Kasumi-1 (cell line): ENCODE data around the gene PDAP1.
"Not testable (repeated sequence)": the region's sequence is repeated elsewhere in the genome, so short reads cannot be mapped to it uniquely, and the experiment has no call there.

Source experiments
- DNase-seq, 2 experiments: peaks; one replicate each; lab custom pipeline; 2025; lab: John Stamatoyannopoulos, UW

PDAP1 gene

GRCh38 chr7:99379043-99379577, 29.3 kb downstream of the PDAP1 start:
- DNase-seq = peak; percentile 93 to 96

DNA sequence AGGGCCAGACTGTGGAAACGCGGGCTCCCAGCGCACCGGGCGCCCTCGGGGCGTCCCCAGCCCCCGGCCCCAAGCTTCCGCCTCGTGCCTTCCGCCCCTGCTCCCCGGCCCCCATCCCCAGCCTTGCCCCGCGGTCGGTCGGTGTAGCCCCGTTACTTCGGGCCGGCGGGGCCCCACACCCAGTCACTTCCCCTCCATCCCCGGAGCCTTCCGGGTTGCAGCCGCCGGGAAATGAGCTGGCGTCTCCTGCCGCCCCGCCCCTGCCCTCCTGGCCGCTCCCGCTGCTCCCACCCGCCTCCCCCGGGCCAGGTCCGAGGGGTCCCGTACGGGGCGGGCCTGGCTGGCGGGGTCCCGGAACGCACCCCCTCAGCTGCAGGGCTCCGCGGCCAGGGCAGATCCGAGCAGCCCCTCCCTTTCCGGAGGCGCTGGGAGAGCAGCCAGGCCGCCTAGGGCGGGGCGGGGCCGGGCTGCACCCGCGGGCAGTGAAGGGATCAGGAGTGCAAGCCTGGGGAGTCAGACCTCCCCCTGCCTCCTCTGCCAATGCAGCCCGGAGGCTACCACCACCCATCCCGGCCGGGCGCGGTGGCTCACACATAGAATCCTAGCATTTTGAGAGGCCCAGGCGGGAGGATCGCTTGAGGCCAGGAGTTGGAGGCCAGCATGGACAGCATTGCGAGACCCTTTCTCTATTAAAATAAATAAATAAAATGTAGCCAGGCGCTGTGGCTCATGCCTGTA, 33.2 kb downstream of the PDAP1 start:
- peak; percentile 67 to 71 for DNase-seq

DNA sequence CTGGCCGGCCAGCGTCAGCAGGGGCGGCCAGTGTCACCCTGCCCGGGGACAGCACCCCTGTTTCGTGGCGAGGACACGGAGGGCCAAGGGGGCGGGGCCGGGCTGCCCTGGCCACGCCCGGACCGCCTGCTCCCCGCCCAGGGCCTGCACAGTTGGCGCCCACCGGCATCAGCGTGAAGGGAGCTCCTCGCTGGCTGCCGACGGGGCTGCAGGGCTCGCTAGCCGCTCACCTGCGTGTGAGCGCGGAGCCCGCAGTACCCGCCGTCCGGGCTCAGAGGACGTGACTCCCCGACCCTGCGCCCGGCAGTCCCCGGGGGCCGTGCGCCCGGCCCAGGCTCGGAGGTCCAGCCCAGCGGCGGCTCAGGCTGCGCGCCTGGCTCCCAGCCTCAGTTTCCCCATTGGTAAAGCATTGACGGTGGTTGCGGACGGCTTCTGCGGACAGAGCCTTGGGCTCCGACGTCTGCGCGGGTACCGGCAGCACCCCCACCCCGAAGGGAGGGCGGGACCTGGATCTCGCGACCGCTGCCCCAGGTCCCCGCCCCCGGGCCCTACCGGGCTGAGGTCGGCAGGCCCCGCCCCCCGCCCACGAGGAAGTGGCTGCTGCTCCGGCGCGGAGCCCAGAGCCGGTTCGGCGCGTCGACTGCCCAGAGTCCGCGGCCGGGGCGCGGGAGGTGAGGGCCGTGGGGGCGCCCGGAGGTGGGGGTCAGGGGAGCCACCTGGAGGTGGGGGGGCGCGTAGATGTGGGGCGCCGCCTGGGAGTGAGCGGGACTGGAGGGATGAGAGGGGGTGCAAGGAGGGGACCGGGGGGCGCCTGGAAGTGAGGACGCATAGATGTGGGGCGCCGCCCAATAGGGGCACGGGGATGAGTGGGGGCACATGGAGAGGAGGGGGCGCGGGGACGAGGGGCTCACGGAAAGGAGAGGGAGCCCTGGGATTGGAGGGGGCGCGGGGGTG, 34.0 kb downstream of the PDAP1 start, which contains the start of gene ARPC1B:
Gene ARPC1B (plus strand): TSS at position 620 of the 954 bp plus-strand sequence. CDS start 10,985 bp downstream, outside the sequence.
- peak; percentile 64 to 75 for DNase-seq

GRCh38 chr7:99373091-99374066, 35.0 kb downstream of the PDAP1 start:
- DNase-seq = no peak

- DNase-seq = no peak
Observed at GRCh38 chr7:99372275-99373090, 35.9 kb downstream of the PDAP1 start.

DNA sequence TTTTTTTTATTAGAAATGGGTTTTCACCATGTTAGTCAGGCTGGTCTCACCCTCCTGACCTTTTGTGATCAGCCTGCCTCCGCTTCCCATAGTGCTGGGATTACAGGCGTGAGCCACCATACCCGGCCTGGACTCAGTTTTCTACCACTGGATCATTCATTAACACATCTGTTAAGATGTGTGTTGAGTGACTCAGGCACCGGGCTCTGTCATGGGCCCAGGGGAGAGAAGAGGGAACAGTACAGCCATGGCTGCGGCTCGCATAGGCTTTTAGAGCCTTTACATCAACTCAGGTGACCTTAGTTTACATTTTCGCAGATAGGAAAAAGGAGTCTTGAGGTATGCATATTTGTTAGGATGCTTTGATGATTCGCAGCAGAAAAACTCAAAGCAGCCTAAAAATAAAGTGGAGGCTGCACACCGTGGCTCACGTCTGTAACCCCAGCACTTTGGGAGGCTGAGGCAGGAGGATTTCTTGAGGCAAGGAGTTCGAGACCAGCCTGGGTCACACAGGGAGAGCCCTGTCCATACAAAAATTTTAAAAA, 36.9 kb downstream of the PDAP1 start:
- no peak for DNase-seq

DNA sequence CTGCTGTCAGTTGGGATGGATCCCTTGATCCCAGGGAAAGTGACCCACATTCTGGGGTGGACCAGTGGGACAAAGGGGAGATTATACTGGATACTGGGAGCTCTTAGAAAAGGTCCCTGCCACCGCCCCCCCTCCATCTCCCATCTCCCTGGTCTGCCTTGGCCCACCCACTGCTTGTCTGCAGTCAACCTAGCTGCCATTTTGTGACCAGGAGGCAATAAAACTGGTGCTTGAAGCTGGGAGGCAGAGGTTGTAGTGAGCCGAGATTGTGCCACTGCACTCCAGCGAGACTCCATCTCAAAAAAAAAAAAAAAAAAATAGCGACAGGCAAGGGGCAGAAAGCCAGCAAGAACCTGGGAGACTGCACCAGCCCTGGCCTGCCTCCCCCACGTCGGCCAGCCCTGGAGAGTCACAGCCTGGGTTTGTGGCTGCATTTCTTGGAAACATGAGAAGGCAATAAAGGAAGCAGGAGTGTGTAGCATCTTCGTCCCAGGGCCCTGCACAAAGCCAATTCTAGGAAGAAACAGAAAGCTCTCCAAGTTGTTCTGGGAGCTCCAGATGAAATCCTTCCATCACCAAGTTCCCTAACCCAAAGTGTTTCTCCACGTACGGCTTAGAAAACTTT, 38.5 kb downstream of the PDAP1 start:
- DNase-seq = peak; percentile 75 to 77

DNA sequence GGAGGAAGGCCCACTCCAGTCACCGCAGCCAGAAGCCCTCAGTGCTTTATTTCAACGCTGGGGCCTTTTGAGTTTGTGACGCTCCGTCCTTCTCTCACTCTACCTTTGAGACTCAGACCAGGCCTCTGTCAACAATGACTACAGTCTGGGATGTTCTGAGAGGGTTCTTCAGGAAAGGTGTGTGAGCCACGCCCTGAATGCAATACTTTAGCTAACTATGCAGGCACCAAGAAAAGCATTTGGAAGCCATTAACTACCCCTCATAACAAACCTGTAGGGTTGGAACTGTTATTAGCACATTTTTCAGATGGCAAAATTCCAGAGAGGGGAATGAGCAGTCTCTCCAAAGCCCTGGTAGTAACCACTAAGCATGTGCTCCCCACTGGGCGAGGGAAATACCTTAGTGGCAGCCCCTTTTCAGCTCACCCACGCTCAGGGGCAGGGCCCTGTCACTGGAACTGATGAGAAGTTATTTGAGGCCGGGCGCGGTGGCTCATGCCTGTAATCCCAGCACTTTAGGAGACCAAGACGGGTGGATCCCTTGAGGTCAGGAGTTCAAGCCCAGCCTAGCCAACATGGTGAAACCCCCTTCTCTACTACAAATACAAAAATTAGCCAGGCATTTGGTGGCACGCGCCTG, 39.5 kb downstream of the PDAP1 start:
- no peak for DNase-seq

DNA sequence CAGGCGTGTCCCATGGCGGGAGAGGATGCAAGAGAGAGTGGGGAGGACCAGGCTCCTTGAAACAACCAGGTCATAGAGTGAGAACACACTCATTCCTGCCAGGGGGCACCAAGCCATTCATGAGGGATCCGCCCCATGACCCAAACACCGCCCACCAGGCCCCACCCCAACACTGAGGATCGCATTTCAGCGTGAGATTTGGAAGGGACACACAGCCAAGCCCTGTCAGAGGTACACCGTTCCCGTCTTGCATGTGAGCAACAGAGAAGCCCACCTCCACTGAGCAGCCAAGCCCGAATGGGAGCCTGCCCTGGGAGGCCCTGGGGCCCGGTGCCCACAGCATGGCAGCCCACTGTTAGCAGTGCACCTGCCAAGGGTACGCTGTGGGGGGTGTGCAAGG, 41.8 kb downstream of the PDAP1 start:
- no peak for DNase-seq

DNA sequence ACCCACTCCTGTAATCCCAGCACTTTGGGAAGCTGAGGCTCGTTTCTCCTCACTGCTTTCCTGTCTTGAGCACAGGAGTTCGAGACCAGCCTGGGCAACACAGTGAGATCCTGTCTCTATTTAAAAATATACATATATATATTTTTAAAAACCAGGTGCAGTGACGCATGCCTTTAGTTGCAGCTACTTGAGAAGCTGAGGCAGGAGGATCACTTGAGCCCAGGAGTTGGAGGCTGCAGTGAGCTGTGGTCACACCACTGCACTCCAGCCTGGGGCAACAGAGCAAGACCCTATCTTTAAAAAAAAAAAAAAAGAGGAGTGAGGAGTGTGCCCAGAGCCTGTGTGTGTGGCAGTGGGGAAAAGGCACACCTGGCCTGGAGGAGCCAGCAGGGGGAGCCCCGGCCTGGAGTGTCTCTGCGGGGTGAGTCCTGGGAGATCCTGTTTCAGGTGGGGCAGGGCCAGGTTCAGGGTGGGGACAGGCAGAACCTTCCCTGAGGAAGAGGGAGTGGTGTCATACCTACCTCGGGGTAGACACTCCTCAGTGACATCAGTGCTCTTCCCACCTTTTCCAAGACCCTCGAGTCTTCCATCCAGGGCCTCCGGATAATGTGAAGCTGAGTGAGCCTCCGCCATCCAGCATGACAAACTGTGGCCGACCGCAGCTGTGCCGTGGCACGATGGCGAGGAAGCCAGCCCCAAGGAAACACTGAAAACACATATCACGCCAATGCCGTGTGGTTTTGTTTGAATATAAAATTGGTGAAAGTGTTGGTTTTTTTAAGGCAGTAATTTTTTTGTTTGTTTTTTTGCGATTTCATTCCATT, 42.9 kb downstream of the PDAP1 start:
- DNase-seq = peak; percentile 10 to 19

GRCh38 chr7:99363286-99363685, 45.1 kb downstream of the PDAP1 start:
- no peak for DNase-seq

GRCh38 chr7:99362801-99363200, 45.6 kb downstream of the PDAP1 start:
- DNase-seq = no peak

DNA sequence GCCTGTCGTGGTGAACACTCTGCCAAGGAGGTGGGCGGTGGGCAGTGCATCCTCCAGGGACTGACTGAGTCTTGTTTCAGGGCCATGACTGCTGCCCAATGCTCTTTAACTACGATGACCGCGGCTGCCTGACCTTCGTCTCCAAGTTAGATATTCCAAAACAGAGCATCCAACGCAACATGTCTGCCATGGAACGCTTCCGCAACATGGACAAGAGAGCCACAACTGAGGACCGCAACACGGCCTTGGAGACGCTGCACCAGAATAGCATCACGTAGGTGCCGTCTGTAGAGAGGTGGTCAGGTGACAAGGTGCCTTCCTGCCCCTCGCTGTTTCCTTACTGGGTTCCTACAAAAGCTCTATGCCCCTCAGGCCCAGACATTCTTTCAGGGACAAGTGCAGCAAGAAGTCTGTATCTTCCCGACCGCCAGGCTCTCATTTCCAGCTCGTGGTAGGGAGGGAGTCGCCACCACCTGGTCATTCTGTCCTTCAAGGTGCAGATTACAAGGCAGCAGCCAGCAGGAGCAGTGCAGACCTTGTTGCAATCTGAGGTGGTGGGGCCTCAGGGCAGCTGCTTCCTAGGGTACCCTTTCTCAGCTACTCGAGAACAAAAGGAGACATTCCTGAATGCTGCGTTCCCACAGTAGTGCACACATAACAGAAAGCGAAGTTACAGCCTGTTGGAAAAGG, 48.8 kb downstream of the PDAP1 start:
- DNase-seq = no peak

- DNase-seq = not testable (repeated sequence)
Observed at GRCh38 chr7:99358521-99358920, 49.9 kb downstream of the PDAP1 start.

DNA sequence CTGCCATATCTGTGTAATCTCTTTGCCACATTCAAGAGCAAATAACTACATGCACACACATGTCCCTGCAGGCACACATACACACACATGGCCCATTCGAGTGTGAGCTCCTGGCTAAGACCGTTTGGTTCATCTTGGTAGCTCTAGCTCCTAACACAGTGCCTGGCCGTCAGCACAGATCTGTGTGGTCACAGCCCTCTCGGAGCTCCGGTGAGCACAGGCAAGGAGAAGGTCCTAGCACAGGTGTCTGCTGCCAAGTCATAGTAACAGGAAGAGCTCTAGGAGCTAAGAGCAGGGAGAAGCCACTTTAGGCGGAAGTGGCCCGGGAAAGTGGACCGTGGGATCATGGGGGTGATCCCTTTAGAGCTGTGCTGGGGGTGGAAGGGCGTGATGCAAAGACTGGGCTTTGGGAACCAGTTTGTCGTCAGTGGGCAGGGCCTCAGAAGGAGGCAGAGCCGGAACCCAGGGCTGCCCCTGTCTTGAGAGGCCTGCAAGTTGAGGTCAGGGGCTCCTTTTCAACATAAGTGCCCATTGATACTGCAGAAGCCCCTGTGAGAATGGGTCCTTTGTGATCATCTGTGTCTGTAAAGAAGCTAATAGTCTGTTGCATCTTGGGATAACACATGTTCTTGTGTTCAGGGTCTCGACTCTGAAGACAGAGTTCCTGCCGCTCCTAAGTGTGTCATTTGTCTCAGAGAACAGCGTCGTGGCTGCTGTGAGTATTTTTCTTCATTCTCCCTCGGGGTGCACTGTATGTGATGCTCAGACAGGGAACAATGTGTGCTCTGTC, 50.5 kb downstream of the PDAP1 start:
- no peak for DNase-seq

DNA sequence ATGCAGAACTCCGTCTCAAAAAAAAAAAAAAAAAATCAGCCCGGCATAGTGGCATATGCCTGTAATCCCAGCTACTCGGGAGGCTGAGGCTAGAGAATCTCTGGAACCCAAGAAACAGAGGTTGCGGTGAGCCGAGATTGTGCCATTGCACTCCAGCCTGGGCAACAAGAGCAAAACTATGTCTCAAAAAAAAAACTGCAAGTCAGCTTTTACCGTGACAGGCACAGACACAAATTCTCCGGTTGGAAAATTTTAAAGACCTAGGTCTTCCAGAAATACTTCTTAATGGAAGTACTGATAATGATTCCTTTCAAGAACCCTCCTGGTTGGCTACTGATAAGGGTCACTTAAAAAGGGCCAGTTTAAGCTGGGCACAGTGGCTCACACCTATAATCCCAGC, 53.3 kb downstream of the PDAP1 start:
- no peak for DNase-seq

DNA sequence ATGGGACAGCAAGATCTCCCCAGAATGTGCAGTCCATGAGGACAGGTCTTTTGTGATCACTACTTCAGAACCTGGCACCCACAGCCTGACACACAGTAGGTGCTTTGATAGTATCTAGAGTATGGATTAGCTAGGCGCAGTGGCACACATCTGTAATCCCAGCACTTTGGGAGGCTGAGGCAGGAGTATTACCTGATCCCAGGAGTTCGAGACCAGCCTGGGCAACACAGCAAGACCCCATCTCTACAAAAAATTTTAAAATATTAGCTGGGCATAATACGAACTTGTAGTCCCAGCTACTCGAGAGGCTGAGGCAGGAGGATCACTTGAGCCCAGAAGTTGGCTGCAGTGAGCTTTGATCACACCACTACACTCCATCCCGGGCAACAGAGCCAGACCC, 56.1 kb downstream of the PDAP1 start:
- DNase-seq = no peak
